HL-60 (cell line): ENCODE measurements around the gene MTMR6.

Experiments used
- DNase-seq, 2 experiments: peaks; one replicate each; pipeline ENCODE4 v3.0.0-alpha.2; 2010 to 2020; ENCODE audit warnings: low read depth in 1 of 2, low spot score in 1 of 2
- H3K27ac ChIP-seq: fragments of 250-450 bp; sonication (Bioruptor Pico); replicated peaks from 2 replicates; pipeline ENCODE4 v1.5.1; 2020; ENCODE audit warnings: mild to moderate bottlenecking, moderate library complexity
- H3K27me3 ChIP-seq: fragments of 250-450 bp; sonication (Bioruptor Pico); 2 replicates; pipeline ENCODE4 v1.5.1; 2021; ENCODE audit warnings: mild to moderate bottlenecking, moderate library complexity; ENCODE audit not compliant: insufficient read depth, poor library complexity, severe bottlenecking
- H3K4me3 ChIP-seq: replicated peaks from 2 replicates; pipeline ENCODE4 v1.5.1; 2011; ENCODE audit warnings: mild to moderate bottlenecking, control low read depth, low read length; ENCODE audit not compliant: insufficient read depth
- CTCF ChIP-seq: IDR thresholded peaks from one replicate; pipeline ENCODE4 v1.5.1; 2011; ENCODE audit warnings: low read length, control low read depth, inconsistent platforms; ENCODE audit not compliant: insufficient read depth
- GABPA ChIP-seq: IDR thresholded peaks from 2 replicates; pipeline ENCODE4 v1.6.1; 2012; ENCODE audit warnings: low read depth
- POLR2AphosphoS5 ChIP-seq: IDR thresholded peaks from 2 replicates; pipeline ENCODE4 v1.6.1; 2012; ENCODE audit warnings: low read depth
- REST ChIP-seq: IDR thresholded peaks from 2 replicates; pipeline ENCODE4 v1.6.1; 2012; ENCODE audit warnings: low read depth; ENCODE audit not compliant: insufficient replicate concordance
- SPI1 ChIP-seq: IDR thresholded peaks from 2 replicates; pipeline ENCODE4 v1.6.1; 2012; ENCODE audit warnings: low read depth, mild to moderate bottlenecking, borderline replicate concordance

The MTMR6 gene

GRCh38 chr13:25232937-25233515, 54.3 kb downstream of the MTMR6 start:
- H3K27me3 ChIP-seq = peaks cover 28% of the 10 kb centered on the region
- H3K27ac ChIP-seq = no peak overlapping the region
- DNase-seq = peak in 1 of 2 experiments; percentile 6
- no peak for TF ChIP-seq POLR2AphosphoS5
- TF ChIP-seq CTCF = peak; percentile 21
- TF ChIP-seq GABPA = no peak
- TF ChIP-seq SPI1 = peak; percentile 87
- no peak for TF ChIP-seq REST
- H3K4me3 ChIP-seq = no peak overlapping the region

- Histone ChIP-seq H3K27me3 (peaks cover 35% of the 10 kb centered on the region), H3K4me3 (no peak overlapping the region), H3K27ac (no peak overlapping the region)
- DNase-seq = no peak
- TF ChIP-seq GABPA = no peak
- TF ChIP-seq POLR2AphosphoS5 = no peak
- no peak for TF ChIP-seq SPI1
- TF ChIP-seq CTCF = no peak
- TF ChIP-seq REST = no peak
These were observed 55.8 kb downstream of the MTMR6 start for GRCh38 chr13:25231517-25231916.

GRCh38 chr13:25227690-25228089, 59.6 kb downstream of the MTMR6 start:
- TF ChIP-seq POLR2AphosphoS5 (no peak), REST (no peak), GABPA (no peak), SPI1 (no peak), CTCF (no peak)
- Histone ChIP-seq H3K27me3 (peaks cover 47% of the 10 kb centered on the region), H3K27ac (no peak overlapping the region), H3K4me3 (no peak overlapping the region)
- DNase-seq = no peak
